Ishikawa (cell line): ENCODE data around the gene ZDHHC11.

ENCODE experiments used
- CEBPB ChIP-seq: IDR thresholded peaks from 2 replicates; pipeline ENCODE4 v1.6.1; 2012
- CREB1 ChIP-seq: IDR thresholded peaks from 2 replicates; pipeline ENCODE4 v1.6.1; 2012; ENCODE audit warnings: low read depth
- EGR1 ChIP-seq: IDR thresholded peaks from 2 replicates; pipeline ENCODE4 v1.6.1; 2012
- EP300 ChIP-seq: IDR thresholded peaks from 2 replicates; pipeline ENCODE4 v1.6.1; 2012; ENCODE audit warnings: borderline replicate concordance
- FOXM1 ChIP-seq: IDR thresholded peaks from 2 replicates; pipeline ENCODE4 v1.6.1; 2012; ENCODE audit warnings: low read depth, borderline replicate concordance
- MAX ChIP-seq: IDR thresholded peaks from 2 replicates; pipeline ENCODE4 v1.6.1; 2012
- NFIC ChIP-seq: IDR thresholded peaks from 2 replicates; pipeline ENCODE4 v1.6.1; 2012
- RAD21 ChIP-seq: IDR thresholded peaks from 2 replicates; pipeline ENCODE4 v1.6.1; 2012; ENCODE audit warnings: low read depth
- TAF1 ChIP-seq: IDR thresholded peaks from 2 replicates; pipeline ENCODE4 v1.6.1; 2012; ENCODE audit warnings: low read depth, mild to moderate bottlenecking
- TCF12 ChIP-seq: IDR thresholded peaks from 2 replicates; pipeline ENCODE4 v1.6.1; 2012; ENCODE audit warnings: low read depth
- TEAD4 ChIP-seq: IDR thresholded peaks from 2 replicates; pipeline ENCODE4 v1.6.1; 2012
- YY1 ChIP-seq: IDR thresholded peaks from 2 replicates; pipeline ENCODE4 v1.6.1; 2012; ENCODE audit warnings: low read depth
- ZBTB7A ChIP-seq: IDR thresholded peaks from 2 replicates; pipeline ENCODE4 v1.6.1; 2012; ENCODE audit warnings: low read depth
- TF ChIP-seq, protein P1 (sequence below): IDR thresholded peaks from 2 replicates; pipeline ENCODE4 v1.6.1; 2012
- TF ChIP-seq, protein P2 (sequence below): IDR thresholded peaks from 2 replicates; pipeline ENCODE4 v1.6.1; 2012; ENCODE audit warnings: low read depth, mild to moderate bottlenecking

The ZDHHC11 gene

DNA sequence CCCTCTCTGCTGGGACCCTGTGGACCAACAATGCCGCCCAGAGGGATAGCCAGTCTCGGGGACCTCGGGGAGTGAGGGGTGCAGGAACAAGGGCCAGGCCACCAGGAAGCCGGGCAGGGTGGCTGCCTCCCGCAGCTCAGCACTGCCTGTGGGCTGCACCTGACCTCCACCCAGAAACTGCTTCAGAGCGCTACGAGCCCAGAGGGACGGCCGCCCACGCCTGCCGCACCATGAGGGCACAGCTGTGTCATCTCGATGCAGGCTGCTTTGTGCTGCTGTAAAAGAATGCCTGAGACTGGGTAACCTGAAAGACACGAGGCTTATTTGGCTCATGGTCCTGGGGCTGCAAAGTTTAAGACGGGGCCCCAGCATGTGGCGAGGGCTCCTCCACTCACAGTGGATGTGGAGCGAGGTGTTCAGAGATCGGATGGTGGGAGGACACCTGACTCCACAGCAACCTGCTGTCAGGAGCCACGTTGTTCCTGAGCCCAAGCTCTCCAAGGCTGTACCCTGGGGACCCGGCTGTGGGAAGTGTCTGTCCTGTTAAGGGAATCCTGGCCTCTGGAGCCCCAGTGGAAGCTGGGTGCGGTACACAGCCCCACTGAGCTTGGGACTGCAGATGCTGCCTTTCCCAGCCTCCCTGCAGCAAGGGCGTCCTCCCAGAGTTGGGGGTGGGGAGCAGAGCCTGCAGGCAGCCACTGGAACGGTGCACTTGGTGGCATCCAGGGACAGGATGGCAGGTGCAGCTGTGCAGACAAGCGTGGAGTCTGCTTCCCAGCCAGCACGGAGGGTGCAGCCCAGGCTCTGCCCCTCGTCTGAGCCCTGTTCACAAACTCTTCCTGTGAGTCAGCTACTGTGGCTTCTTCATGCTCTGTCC lies 11.8 kb upstream of the ZDHHC11 start:
- TF ChIP-seq CEBPB (no peak), ZBTB7A (no peak)
- TF ChIP-seq, protein P1, sequence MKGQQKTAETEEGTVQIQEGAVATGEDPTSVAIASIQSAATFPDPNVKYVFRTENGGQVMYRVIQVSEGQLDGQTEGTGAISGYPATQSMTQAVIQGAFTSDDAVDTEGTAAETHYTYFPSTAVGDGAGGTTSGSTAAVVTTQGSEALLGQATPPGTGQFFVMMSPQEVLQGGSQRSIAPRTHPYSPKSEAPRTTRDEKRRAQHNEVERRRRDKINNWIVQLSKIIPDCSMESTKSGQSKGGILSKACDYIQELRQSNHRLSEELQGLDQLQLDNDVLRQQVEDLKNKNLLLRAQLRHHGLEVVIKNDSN: no peak

- TF ChIP-seq EGR1 (no peak), TEAD4 (no peak), CREB1 (no peak), CEBPB (no peak), TCF12 (no peak), YY1 (no peak)
- TF ChIP-seq, protein P1: no peak
Measured at GRCh38 chr5:861442-862366, 10.9 kb upstream of the ZDHHC11 start.

GRCh38 chr5:860506-861150 lies 9.8 kb upstream of the ZDHHC11 start:
- TF ChIP-seq EP300: no peak
- no peak for TF ChIP-seq TCF12
- no peak for TF ChIP-seq TAF1
- no peak for TF ChIP-seq YY1

DNA sequence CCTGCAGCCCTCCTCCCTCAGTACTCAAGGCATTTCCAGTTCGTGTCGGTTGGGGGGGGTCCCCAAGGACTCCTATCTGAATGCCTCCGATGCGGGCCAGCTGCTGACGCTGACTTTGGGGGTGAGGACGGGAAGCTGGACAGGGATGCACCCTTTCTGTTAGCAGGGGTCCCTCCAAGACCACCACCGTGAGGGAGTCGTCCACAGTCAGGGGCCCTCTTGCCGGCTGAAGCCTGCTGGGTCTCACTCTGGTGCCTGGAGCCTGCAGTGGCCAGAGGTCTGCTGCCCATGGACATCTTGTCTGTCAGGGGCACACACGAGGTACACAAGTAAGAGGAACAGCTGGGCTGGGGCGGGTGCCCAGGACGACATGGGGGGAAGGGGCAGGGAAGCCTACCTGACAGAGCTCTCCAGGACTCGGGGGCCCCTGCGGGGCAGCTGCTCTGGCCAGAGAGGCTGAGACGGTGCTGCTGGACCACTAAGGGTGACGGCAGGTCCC lies 9.1 kb upstream of the ZDHHC11 start:
- no peak for TF ChIP-seq TAF1
- TF ChIP-seq, protein P1: no peak
- TF ChIP-seq CREB1: no peak
- TF ChIP-seq TEAD4: no peak
- TF ChIP-seq YY1: no peak
- no peak for TF ChIP-seq RAD21
- no peak for TF ChIP-seq FOXM1
- TF ChIP-seq EP300: no peak
- no peak for TF ChIP-seq CEBPB
- no peak for TF ChIP-seq EGR1
- TF ChIP-seq TCF12: no peak
- no peak for TF ChIP-seq MAX
- TF ChIP-seq ZBTB7A: no peak
- TF ChIP-seq, protein P2, sequence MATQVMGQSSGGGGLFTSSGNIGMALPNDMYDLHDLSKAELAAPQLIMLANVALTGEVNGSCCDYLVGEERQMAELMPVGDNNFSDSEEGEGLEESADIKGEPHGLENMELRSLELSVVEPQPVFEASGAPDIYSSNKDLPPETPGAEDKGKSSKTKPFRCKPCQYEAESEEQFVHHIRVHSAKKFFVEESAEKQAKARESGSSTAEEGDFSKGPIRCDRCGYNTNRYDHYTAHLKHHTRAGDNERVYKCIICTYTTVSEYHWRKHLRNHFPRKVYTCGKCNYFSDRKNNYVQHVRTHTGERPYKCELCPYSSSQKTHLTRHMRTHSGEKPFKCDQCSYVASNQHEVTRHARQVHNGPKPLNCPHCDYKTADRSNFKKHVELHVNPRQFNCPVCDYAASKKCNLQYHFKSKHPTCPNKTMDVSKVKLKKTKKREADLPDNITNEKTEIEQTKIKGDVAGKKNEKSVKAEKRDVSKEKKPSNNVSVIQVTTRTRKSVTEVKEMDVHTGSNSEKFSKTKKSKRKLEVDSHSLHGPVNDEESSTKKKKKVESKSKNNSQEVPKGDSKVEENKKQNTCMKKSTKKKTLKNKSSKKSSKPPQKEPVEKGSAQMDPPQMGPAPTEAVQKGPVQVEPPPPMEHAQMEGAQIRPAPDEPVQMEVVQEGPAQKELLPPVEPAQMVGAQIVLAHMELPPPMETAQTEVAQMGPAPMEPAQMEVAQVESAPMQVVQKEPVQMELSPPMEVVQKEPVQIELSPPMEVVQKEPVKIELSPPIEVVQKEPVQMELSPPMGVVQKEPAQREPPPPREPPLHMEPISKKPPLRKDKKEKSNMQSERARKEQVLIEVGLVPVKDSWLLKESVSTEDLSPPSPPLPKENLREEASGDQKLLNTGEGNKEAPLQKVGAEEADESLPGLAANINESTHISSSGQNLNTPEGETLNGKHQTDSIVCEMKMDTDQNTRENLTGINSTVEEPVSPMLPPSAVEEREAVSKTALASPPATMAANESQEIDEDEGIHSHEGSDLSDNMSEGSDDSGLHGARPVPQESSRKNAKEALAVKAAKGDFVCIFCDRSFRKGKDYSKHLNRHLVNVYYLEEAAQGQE: no peak
- no peak for TF ChIP-seq NFIC

DNA sequence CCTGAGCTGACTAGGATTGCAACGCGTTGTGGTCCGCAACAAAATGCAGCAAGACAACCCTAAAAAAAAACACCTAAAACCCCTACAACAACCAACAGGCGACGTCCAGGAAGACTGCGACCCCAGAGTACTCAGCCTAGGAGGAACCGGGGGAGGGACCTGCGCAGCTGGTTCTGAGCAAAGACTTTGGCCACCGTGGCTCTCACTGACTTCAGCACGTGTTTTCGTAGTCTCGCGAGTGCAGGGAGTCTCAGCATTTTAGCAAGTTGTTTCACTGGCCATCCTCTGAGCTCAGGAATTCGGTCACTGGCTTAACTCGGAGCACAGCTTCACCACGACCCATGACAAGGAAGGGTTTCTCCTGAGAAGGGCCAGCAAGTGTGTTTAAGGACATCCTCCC lies 8.6 kb upstream of the ZDHHC11 start:
- TF ChIP-seq TAF1 (no peak), EGR1 (no peak), ZBTB7A (no peak), FOXM1 (no peak), EP300 (no peak)

- TF ChIP-seq EGR1 (no peak), EP300 (no peak), CEBPB (no peak), RAD21 (no peak), NFIC (no peak), FOXM1 (no peak), TCF12 (no peak), MAX (no peak), TEAD4 (no peak), ZBTB7A (no peak), CREB1 (no peak)
- TF ChIP-seq, protein P1: no peak
- TF ChIP-seq, protein P2: no peak
Measured at GRCh38 chr5:858726-859125, 7.9 kb upstream of the ZDHHC11 start.
